Naive thymus-derived CD4-positive, alpha-beta T cell (primary cell): ENCODE measurements around the gene NTRK2. TPM values are rescaled to one million over a fixed set of nuclear protein-coding genes. Genes with fewer than 3 reads are reported as not detected.

ENCODE experiments used
- ATAC-seq: fragments of 150-1000 bp; cut with Tn5 transposase; 2 replicates; pipeline ENCODE4 v1.10.0; 2021; ENCODE audit warnings: mild to moderate bottlenecking, moderate library complexity
- CTCF ChIA-PET: fragments of 350-600 bp; sonication (Branson Sonifier 250); formaldehyde crosslinking; loops from one replicate; lab custom pipeline; 2021; ENCODE audit warnings: antibody characterized with exemption; lab: Charles Lee
- POLR2A ChIA-PET: fragments of 350-600 bp; sonication (Branson Sonifier 250); formaldehyde crosslinking; loops from one replicate; lab custom pipeline; 2021; ENCODE audit warnings: antibody characterized with exemption, inconsistent platforms; lab: Charles Lee
- DNase-seq, 9 donors: peaks; one replicate each; pipeline versions ENCODE4 v3.0.0 to v3.0.0-alpha.2; 2020 to 2022; ENCODE audit warnings: mixed read lengths in 1 of 9
- H3K27ac ChIP-seq: one replicate; pipeline ENCODE4 v1.7.0; 2013; ENCODE audit warnings: mild to moderate bottlenecking, low read depth, low read length, moderate library complexity
- H3K27me3 ChIP-seq, 2 donors: one replicate each; pipeline ENCODE4 v1.7.0; 2013; ENCODE audit warnings: low read length in 2 of 2, mild to moderate bottlenecking in 2 of 2, moderate library complexity in 2 of 2; ENCODE audit not compliant: control insufficient read depth in 2 of 2, insufficient read depth in 2 of 2
- H3K36me3 ChIP-seq, 3 experiments: 1 replicate in 2 of 3; 2 replicates in 1 of 3; pipeline ENCODE4 v1.7.0; 2013; ENCODE audit warnings: low read length in 3 of 3, mild to moderate bottlenecking in 3 of 3, moderate library complexity in 1 of 3; ENCODE audit not compliant: insufficient read depth in 3 of 3, control insufficient read depth in 2 of 3
- H3K4me1 ChIP-seq, 2 donors: one replicate each; pipeline ENCODE4 v1.7.0; 2013; ENCODE audit warnings: low read length in 2 of 2, mild to moderate bottlenecking in 2 of 2, moderate library complexity in 1 of 2; ENCODE audit not compliant: control insufficient read depth in 2 of 2, insufficient read depth in 2 of 2
- H3K4me3 ChIP-seq: 2 replicates; pipeline ENCODE4 v1.7.0; 2013; ENCODE audit warnings: mild to moderate bottlenecking, low read length
- H3K9me3 ChIP-seq, 3 experiments: 1 replicate in 2 of 3; 2 replicates in 1 of 3; pipeline ENCODE4 v1.7.0; 2013; ENCODE audit warnings: low read length in 3 of 3; ENCODE audit not compliant: control insufficient read depth in 2 of 3
- H3K27ac Mint-ChIP-seq, 9 donors: one replicate each; pipeline ENCODE4 v1.8.0; 2020 to 2022; ENCODE audit warnings: mixed read lengths in 9 of 9, mild to moderate bottlenecking in 8 of 9, moderate library complexity in 5 of 9, inconsistent platforms in 2 of 9
- H3K27me3 Mint-ChIP-seq, 5 donors: one replicate each; pipeline ENCODE4 v1.8.0; 2021 to 2022; ENCODE audit warnings: mixed read lengths in 5 of 5, mild to moderate bottlenecking in 1 of 5
- H3K36me3 Mint-ChIP-seq, 5 donors: one replicate each; pipeline ENCODE4 v1.8.0; 2020 to 2022; ENCODE audit warnings: mixed read lengths in 5 of 5, mild to moderate bottlenecking in 3 of 5, inconsistent platforms in 1 of 5
- H3K4me1 Mint-ChIP-seq, 7 donors: one replicate each; pipeline ENCODE4 v1.8.0; 2020 to 2022; ENCODE audit warnings: mixed read lengths in 7 of 7, mild to moderate bottlenecking in 3 of 7, inconsistent platforms in 1 of 7
- H3K4me3 Mint-ChIP-seq, 10 donors: one replicate each; pipeline ENCODE4 v1.8.0; 2020 to 2022; ENCODE audit warnings: mild to moderate bottlenecking in 10 of 10, mixed read lengths in 10 of 10, moderate library complexity in 6 of 10, inconsistent platforms in 2 of 10
- H3K9me3 Mint-ChIP-seq, 11 donors: one replicate each; pipeline ENCODE4 v1.8.0; 2020 to 2022; ENCODE audit warnings: mixed read lengths in 11 of 11, mild to moderate bottlenecking in 4 of 11, inconsistent platforms in 1 of 11, moderate library complexity in 1 of 11
- intact Hi-C, 2 donors: fragments of 100-400 bp; cut with micrococcal nuclease; formaldehyde crosslinking; loops; one replicate each; pipeline ENCODE4 v1.15.1; 2023
- polyA plus RNA-seq, 2 donors: library from polyadenylated mRNA; unstranded; fragments of 300-500 nt; fragmentation: Illumina TruSeq; gene quantifications; one replicate each; pipeline ENCODE4 v1.2.3, GENCODE V29; 2021
- total RNA-seq, 6 experiments: library from RNA in 5 of 6; stranded (reverse) in 5 of 6; gene quantifications; 1 replicate in 5 of 6; 2 replicates in 1 of 6; pipeline ENCODE4 v1.2.3 and lab custom pipeline; 2021 to 2026

Gene NTRK2
- total and polyA plus RNA-seq, 7 experiments from 2014 or later, result 0.07 to 1.2 TPM; not detected in 5

DNA sequence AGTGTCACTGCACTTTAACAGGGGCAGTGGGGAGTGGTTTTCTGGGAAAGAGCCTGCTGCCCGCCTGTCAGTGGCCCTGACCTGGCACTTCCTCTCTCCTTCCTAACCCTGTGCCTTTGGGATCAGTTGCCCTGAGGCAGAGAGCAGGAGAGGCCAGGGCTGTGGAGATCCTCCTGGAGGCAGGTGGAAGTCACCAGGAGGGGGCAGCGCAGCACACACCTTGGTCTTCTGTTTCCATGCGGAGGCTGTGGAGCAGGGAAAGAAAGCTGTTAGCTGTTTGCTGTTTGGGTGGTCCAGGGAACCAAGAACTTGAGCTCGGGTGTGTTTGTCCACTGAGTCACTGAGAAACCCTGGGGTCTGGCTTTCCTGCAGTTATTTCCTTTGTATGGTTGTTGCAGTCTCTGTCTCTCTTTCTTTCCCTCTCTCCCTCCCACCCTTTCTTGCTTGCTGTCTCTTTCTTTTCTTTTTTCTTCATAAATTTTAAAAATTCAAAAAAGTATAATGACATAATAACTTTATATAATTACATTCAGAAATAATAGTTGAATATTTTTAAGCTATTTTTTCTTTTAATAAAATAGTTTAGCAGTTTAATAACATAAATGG lies 28.1 kb downstream of the NTRK2 start:
- CTCF ChIA-PET, result no interaction called here

DNA sequence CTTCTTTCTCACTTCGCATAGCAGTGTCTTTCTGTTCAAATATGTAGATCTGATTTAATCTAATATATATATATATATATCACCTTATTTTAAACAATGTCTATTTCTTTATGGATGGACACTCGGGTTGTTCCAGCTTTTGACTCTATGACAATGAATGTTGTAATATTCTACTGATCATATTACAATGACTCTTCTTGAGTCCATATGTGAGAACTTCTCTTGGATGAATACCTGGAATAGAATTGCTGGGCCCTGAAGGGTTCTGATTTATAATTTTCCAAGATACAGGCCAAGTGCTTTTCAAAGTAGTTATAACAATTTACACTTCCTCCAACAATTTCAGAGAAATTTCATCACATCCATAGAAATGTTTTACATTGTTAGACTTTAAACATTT lies 28.8 kb downstream of the NTRK2 start:
- no peaks in the 10 kb centered on the region for H3K36me3 Mint-ChIP-seq
- ChIA-PET POLR2A (no interaction called here), CTCF (interaction anchor here (0.5 kb wide), 1 partner anchor 144 kb away, joined by 3 read pairs; no protein-coding TSS in a partner anchor)
- no peak overlapping the region for H3K27ac Mint-ChIP-seq
- Histone ChIP-seq H3K4me3 (no peak overlapping the region), H3K4me1 (no peaks in the 10 kb centered on the region), H3K27ac (no peak overlapping the region), H3K9me3 (no peaks in the 10 kb centered on the region), H3K36me3 (no peaks in the 10 kb centered on the region), H3K27me3 (no peaks in the 10 kb centered on the region)
- ATAC-seq (no peak), DNase-seq (no peak)
- peaks cover 0 to 9% (median 0%) of the 10 kb centered on the region in 7 donors for H3K4me1 Mint-ChIP-seq
- H3K27me3 Mint-ChIP-seq, result peaks cover 0 to 30% (median 19%) of the 10 kb centered on the region in 5 donors
- H3K4me3 Mint-ChIP-seq, result no peak overlapping the region
- intact Hi-C loops, result loop anchor here in 1 of 2 donors (5.0 kb wide), 1 partner anchor 64 kb away; no protein-coding TSS in a partner anchor
- H3K9me3 Mint-ChIP-seq, result peaks cover 0 to 3% (median 0%) of the 10 kb centered on the region in 11 donors

More for the DNA sequence above, 28.1 kb downstream of the NTRK2 start:
- no peak overlapping the region for H3K27ac Mint-ChIP-seq
- DNase-seq, result peak in 2 of 9 donors; percentile 6 to 57
- Histone ChIP-seq H3K4me3 (no peak overlapping the region), H3K27me3 (no peaks in the 10 kb centered on the region), H3K36me3 (no peaks in the 10 kb centered on the region), H3K9me3 (no peaks in the 10 kb centered on the region), H3K4me1 (no peaks in the 10 kb centered on the region), H3K27ac (no peak overlapping the region)
- intact Hi-C loops, result loop anchor here in 1 of 2 donors (1.0 to 5.0 kb wide), 3 partner anchors 65 to 257 kb away; no protein-coding TSS in a partner anchor
- POLR2A ChIA-PET, result no interaction called here
- ATAC-seq, result no peak
- peaks cover 0 to 30% (median 19%) of the 10 kb centered on the region in 5 donors for H3K27me3 Mint-ChIP-seq
- peaks cover 0 to 3% (median 0%) of the 10 kb centered on the region in 11 donors for H3K9me3 Mint-ChIP-seq
- H3K4me3 Mint-ChIP-seq, result no peak overlapping the region
- peaks cover 0 to 9% (median 0%) of the 10 kb centered on the region in 7 donors for H3K4me1 Mint-ChIP-seq
- no peaks in the 10 kb centered on the region for H3K36me3 Mint-ChIP-seq

DNA sequence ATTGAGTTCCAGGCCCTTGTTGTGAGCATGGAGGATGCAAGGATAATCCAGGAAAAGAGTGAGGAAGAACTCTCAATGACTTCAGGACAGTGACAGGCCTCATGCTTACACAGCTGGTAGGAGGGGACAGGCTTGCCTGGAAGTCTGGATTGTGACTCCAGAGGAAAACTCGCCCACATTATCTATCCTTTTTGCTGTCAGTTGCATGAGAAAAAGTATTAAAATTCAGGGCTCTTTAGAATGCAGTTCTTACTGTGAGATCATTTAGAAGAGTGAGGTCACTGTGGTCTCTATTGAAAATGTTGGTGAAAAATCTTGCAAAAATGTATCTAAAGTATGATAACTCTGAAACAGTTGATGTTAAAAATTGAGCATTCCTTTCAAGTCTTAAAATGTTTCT lies 30.5 kb downstream of the NTRK2 start:
- H3K4me1 Mint-ChIP-seq, result peaks cover 0 to 2% (median 0%) of the 10 kb centered on the region in 7 donors
- Histone ChIP-seq H3K9me3 (no peaks in the 10 kb centered on the region), H3K36me3 (no peaks in the 10 kb centered on the region), H3K4me1 (no peaks in the 10 kb centered on the region), H3K27ac (no peak overlapping the region), H3K27me3 (no peaks in the 10 kb centered on the region), H3K4me3 (no peak overlapping the region)
- intact Hi-C loops, result loop anchor here in 1 of 2 donors (5.0 kb wide), 1 partner anchor 62 kb away; no protein-coding TSS in a partner anchor
- no peak overlapping the region for H3K4me3 Mint-ChIP-seq
- DNase-seq (no peak), ATAC-seq (no peak)
- ChIA-PET POLR2A (no interaction called here), CTCF (no interaction called here)
- no peak overlapping the region for H3K27ac Mint-ChIP-seq
- no peaks in the 10 kb centered on the region for H3K9me3 Mint-ChIP-seq
- no peaks in the 10 kb centered on the region for H3K36me3 Mint-ChIP-seq
- peaks cover 0 to 25% (median 17%) of the 10 kb centered on the region in 5 donors for H3K27me3 Mint-ChIP-seq

GRCh38 chr9:84701801-84702200 lies 32.3 kb downstream of the NTRK2 start:
- H3K4me1 ChIP-seq, result no peaks in the 10 kb centered on the region
- H3K36me3 ChIP-seq, result no peaks in the 10 kb centered on the region
- ATAC-seq (no peak), DNase-seq (no peak)
- H3K4me3 ChIP-seq, result no peak overlapping the region
- ChIA-PET POLR2A (no interaction called here), CTCF (no interaction called here)
- no peaks in the 10 kb centered on the region for H3K9me3 ChIP-seq
- H3K4me1 Mint-ChIP-seq, result peaks cover 0 to 2% (median 0%) of the 10 kb centered on the region in 7 donors
- H3K27me3 Mint-ChIP-seq, result peaks cover 4 to 27% (median 20%) of the 10 kb centered on the region in 5 donors
- H3K27ac ChIP-seq, result no peak overlapping the region
- intact Hi-C loops, result no loop called here
- H3K36me3 Mint-ChIP-seq, result peaks cover 0 to 2% (median 0%) of the 10 kb centered on the region in 5 donors
- H3K27ac Mint-ChIP-seq, result no peak overlapping the region
- H3K4me3 Mint-ChIP-seq, result no peak overlapping the region
- H3K27me3 ChIP-seq, result no peaks in the 10 kb centered on the region
- H3K9me3 Mint-ChIP-seq, result no peaks in the 10 kb centered on the region

DNA sequence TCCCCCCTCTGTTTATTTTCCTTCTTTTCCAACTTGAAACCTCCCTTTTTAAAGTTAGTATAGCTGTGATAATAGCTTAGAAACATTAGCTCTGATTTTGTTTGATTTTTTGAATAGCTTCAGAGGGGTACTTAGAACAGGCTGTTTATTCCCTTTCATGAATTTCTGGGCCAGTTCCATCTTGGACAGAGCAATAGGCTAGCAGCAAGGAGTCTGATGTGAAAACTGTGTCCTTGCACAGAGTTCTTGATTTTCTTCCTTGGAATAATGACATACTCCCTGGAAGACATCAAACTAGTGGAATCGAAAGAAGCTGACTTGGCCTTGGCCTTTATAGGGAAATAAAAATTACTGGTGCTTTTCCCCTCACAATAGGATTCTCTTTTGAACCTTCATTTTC lies 32.9 kb downstream of the NTRK2 start:
- no peaks in the 10 kb centered on the region for H3K4me1 ChIP-seq
- ATAC-seq (no peak), DNase-seq (no peak)
- H3K9me3 ChIP-seq, result no peaks in the 10 kb centered on the region
- H3K27me3 ChIP-seq, result no peaks in the 10 kb centered on the region
- intact Hi-C loops, result no loop called here
- H3K27me3 Mint-ChIP-seq, result peaks cover 4 to 22% (median 20%) of the 10 kb centered on the region in 5 donors
- H3K4me3 Mint-ChIP-seq, result no peak overlapping the region
- H3K36me3 ChIP-seq, result no peaks in the 10 kb centered on the region
- H3K27ac Mint-ChIP-seq, result no peak overlapping the region
- H3K4me3 ChIP-seq, result no peak overlapping the region
- no peaks in the 10 kb centered on the region for H3K9me3 Mint-ChIP-seq
- peaks cover 0 to 2% (median 0%) of the 10 kb centered on the region in 7 donors for H3K4me1 Mint-ChIP-seq
- H3K36me3 Mint-ChIP-seq, result peaks cover 0 to 2% (median 0%) of the 10 kb centered on the region in 5 donors
- H3K27ac ChIP-seq, result no peak overlapping the region
- POLR2A ChIA-PET, result interaction anchor here (0.6 kb wide), 1 partner anchor 1756 kb away, joined by 3 read pairs; no protein-coding TSS in a partner anchor
- CTCF ChIA-PET, result no interaction called here

DNA sequence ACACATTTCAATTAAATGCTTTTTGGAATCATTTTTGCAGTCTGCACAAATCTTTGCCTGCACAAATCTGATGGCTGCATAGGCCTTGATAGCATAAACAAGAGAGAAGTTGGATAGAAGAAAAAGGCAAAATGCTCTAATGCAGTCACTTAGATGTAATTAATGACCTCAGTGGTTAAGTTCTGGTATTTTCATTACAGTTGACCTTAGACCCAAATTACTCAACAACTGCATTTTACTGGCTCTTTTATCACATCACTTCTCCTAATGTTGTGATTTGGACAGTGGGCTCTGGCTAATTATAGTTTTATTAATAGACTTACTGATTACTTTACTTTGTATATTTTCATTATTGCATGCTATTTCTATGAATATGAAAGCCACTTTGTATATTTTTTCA lies 34.3 kb downstream of the NTRK2 start:
- H3K4me1 Mint-ChIP-seq, result peaks cover 0 to 2% (median 0%) of the 10 kb centered on the region in 7 donors
- no peak overlapping the region for H3K4me3 ChIP-seq
- H3K27ac Mint-ChIP-seq, result no peak overlapping the region
- H3K27me3 ChIP-seq, result no peaks in the 10 kb centered on the region
- H3K27ac ChIP-seq, result no peak overlapping the region
- DNase-seq (no peak), ATAC-seq (no peak)
- no peaks in the 10 kb centered on the region for H3K36me3 ChIP-seq
- ChIA-PET CTCF (no interaction called here), POLR2A (no interaction called here)
- peaks cover 6 to 28% (median 22%) of the 10 kb centered on the region in 5 donors for H3K27me3 Mint-ChIP-seq
- no peaks in the 10 kb centered on the region for H3K9me3 ChIP-seq
- H3K4me1 ChIP-seq, result no peaks in the 10 kb centered on the region
- H3K4me3 Mint-ChIP-seq, result no peak overlapping the region
- H3K36me3 Mint-ChIP-seq, result peaks cover 0 to 2% (median 0%) of the 10 kb centered on the region in 5 donors
- intact Hi-C loops, result no loop called here
- H3K9me3 Mint-ChIP-seq, result no peaks in the 10 kb centered on the region
